Measurements from ENCODE around the gene KIAA1671.

- no peak for TF ChIP-seq CTCF (conservative IDR thresholded peaks at IDR 0.05; ENCODE audit: low read length)
- no peak for TF ChIP-seq EZH2phosphoT487 (IDR thresholded peaks at IDR 0.05; ENCODE audit: borderline replicate concordance)
Measured at GRCh38 chr22:25054943-25055511, 102.5 kb downstream of the KIAA1671 start.

Measured in Loucy (cell line).